ENCODE measurements around the gene CSRP3.

GRCh38 chr11:19204836-19205235 is 3.1 kb upstream of the CSRP3 start:
- TF ChIP-seq CTCF (IDR thresholded peaks at IDR 0.05; ENCODE audit: low read depth, low read length, missing input control) (no peak), REST (IDR thresholded peaks at IDR 0.05) (no peak), TAF1 (conservative IDR thresholded peaks at IDR 0.05) (no peak), JUND (IDR thresholded peaks at IDR 0.05) (no peak), RXRA (IDR thresholded peaks at IDR 0.05) (no peak), RAD21 (IDR thresholded peaks at IDR 0.05) (no peak), ATF3 (IDR thresholded peaks at IDR 0.05) (no peak), GABPA (IDR thresholded peaks at IDR 0.05 in 1 of 2, conservative IDR thresholded peaks at IDR 0.05 in 1 of 2) (no peak), MAX (IDR thresholded peaks at IDR 0.05) (no peak), YY1 (IDR thresholded peaks at IDR 0.05) (no peak), ZBTB33 (IDR thresholded peaks at IDR 0.05) (no peak), NR2F2 (IDR thresholded peaks at IDR 0.05) (no peak), FOXA1 (IDR thresholded peaks at IDR 0.05) (no peak)

Measured in liver (tissue), 3 donors.